GM19467 (cell line): Measurements from ENCODE around the gene ZNF146.
"Not testable (repeated sequence)": the region's sequence is repeated elsewhere in the genome, so short reads cannot be mapped to it uniquely, and the experiment has no call there.

Source experiments
- ATAC-seq: cut with Tn5 transposase; IDR thresholded peaks from one replicate; pipeline ENCODE4 v1.9.1; 2021; ENCODE audit warnings: mild to moderate bottlenecking, moderate library complexity; ENCODE audit not compliant: unreplicated experiment

ZNF146 gene

GRCh38 chr19:36233626-36234025 is 18.7 kb downstream of the ZNF146 start:
- not testable (repeated sequence) for ATAC-seq

- no peak for ATAC-seq
Observed at GRCh38 chr19:36236304-36236945, 21.5 kb downstream of the ZNF146 start.

- no peak for ATAC-seq
Observed at GRCh38 chr19:36236946-36237310, 22.0 kb downstream of the ZNF146 start.

- ATAC-seq = no peak
Observed at GRCh38 chr19:36244066-36244465, 29.2 kb downstream of the ZNF146 start.

- ATAC-seq = no peak
Observed at GRCh38 chr19:36245210-36246005, 30.5 kb downstream of the ZNF146 start.

GRCh38 chr19:36246006-36246481 is 31.1 kb downstream of the ZNF146 start:
- no peak for ATAC-seq

GRCh38 chr19:36252047-36252446 is 37.1 kb downstream of the ZNF146 start:
- ATAC-seq = no peak

- no peak for ATAC-seq
Observed at GRCh38 chr19:36254848-36255247, 39.9 kb downstream of the ZNF146 start.

GRCh38 chr19:36255316-36255715 is 40.4 kb downstream of the ZNF146 start:
- ATAC-seq = no peak

- no peak for ATAC-seq
Observed at GRCh38 chr19:36256064-36256463, 41.2 kb downstream of the ZNF146 start.

GRCh38 chr19:36256853-36257519 is 42.1 kb downstream of the ZNF146 start:
- no peak for ATAC-seq

- no peak for ATAC-seq
Observed at GRCh38 chr19:36257520-36257876, 42.6 kb downstream of the ZNF146 start.

- ATAC-seq = no peak
Observed at GRCh38 chr19:36258028-36258875, 43.3 kb downstream of the ZNF146 start.

- no peak for ATAC-seq
Observed at GRCh38 chr19:36259211-36259610, 44.3 kb downstream of the ZNF146 start.

GRCh38 chr19:36265064-36265463 is 50.2 kb downstream of the ZNF146 start:
- no peak for ATAC-seq

GRCh38 chr19:36265856-36266374 is 51.0 kb downstream of the ZNF146 start:
- no peak for ATAC-seq

- no peak for ATAC-seq
Observed at GRCh38 chr19:36266375-36266961, 51.6 kb downstream of the ZNF146 start.

- ATAC-seq = no peak
Observed at GRCh38 chr19:36267061-36267845, 52.3 kb downstream of the ZNF146 start.

- ATAC-seq = not testable (repeated sequence)
Observed at GRCh38 chr19:36268081-36268480, 53.2 kb downstream of the ZNF146 start.

- ATAC-seq = not testable (repeated sequence)
Observed at GRCh38 chr19:36268591-36268990, 53.7 kb downstream of the ZNF146 start.
